Uterus (tissue), 4 donors: ENCODE data around the gene ACTR3C. TPM values are rescaled to one million over a fixed set of nuclear protein-coding genes. Genes with fewer than 3 reads are reported as not detected.

Experiments
- total RNA-seq, 4 donors: library from RNA; depleted of rRNA in 3 of 4; stranded (reverse); fragments of >200 nt in 3 of 4; gene quantifications; one replicate each; pipeline versions ENCODE4 v1.1.0 to v1.2.4, GENCODE V29; 2014 to 2023
- donor health status: DM: yes; HTN: yes; CAD: no.

The ACTR3C gene
- total RNA-seq, 4 donors from 2014 or later, result 2.6 to 13.1 (median 10.3) TPM

Other genes with a start within 250 kb of the ACTR3C start
- 10 to 100 TPM in 3 of 4 donors, 1 to 10 TPM in 1; 5.9 to 41.2 (median 15.3) TPM for gene LRRC61, start 190 bp downstream of the ACTR3C start, total RNA-seq
- gene RARRES2, start 18.1 kb upstream of the ACTR3C start, total RNA-seq, result 100 to 1,000 TPM; 128 to 536 (median 236) TPM
- 10 to 100 TPM in 3 of 4 donors, 1 to 10 TPM in 1; 9.7 to 80.8 (median 37.9) TPM for gene REPIN1, start 45.3 kb upstream of the ACTR3C start, total RNA-seq
- 1 to 10 TPM in 3 of 4 donors, not detected in 1; 2.0 to 8.4 (median 6.7) TPM for gene ZNF775, start 55.8 kb upstream of the ACTR3C start, total RNA-seq
- gene GIMAP8, start 127.1 kb upstream of the ACTR3C start, total RNA-seq, result 10 to 100 TPM; 16.7 to 47.7 (median 25.6) TPM
- gene GIMAP7, start 191.3 kb upstream of the ACTR3C start, total RNA-seq, result 10 to 100 TPM; 14.6 to 70.8 (median 28.8) TPM
- 100 to 1,000 TPM in 1 of 4 donors, 10 to 100 TPM in 3; 39.0 to 116 (median 75.7) TPM for gene GIMAP4, start 243.8 kb upstream of the ACTR3C start, total RNA-seq